Stimulated activated CD4-positive, alpha-beta T cell treated with anti-CD3 and anti-CD28 coated beads, Interleukin-12 subunit alpha, Interleukin-12 subunit beta, amount 100 ng/mL, for 48 hours (primary cell): ENCODE measurements around the gene CXCL6.

ENCODE experiments used
- DNase-seq, 3 donors: peaks; one replicate each; pipeline ENCODE4 v3.0.0-alpha.2; 2020; ENCODE audit warnings: low read depth in 2 of 3, low spot score in 1 of 3

The CXCL6 gene

GRCh38 chr4:73836373-73837279, at the start of gene CXCL6:
TSS of gene CXCL6 (plus strand) at chr4:73836678. CDS start at chr4:73836751, 73 bp downstream.
- DNase-seq = no peak

- no peak for DNase-seq
Measured at GRCh38 chr4:73788411-73788810, 48.1 kb upstream of the CXCL6 start.

GRCh38 chr4:73798842-73799241, 37.6 kb upstream of the CXCL6 start:
- DNase-seq = no peak

GRCh38 chr4:73800206-73800605, 36.3 kb upstream of the CXCL6 start:
- DNase-seq = no peak

- no peak for DNase-seq
Measured at GRCh38 chr4:73801692-73802091, 34.8 kb upstream of the CXCL6 start.

GRCh38 chr4:73803213-73803612, 33.3 kb upstream of the CXCL6 start:
- no peak for DNase-seq

- no peak for DNase-seq
Measured at GRCh38 chr4:73810191-73810590, 26.3 kb upstream of the CXCL6 start.

GRCh38 chr4:73811841-73812240, 24.6 kb upstream of the CXCL6 start:
- DNase-seq = no peak

- DNase-seq = no peak
Measured at GRCh38 chr4:73814679-73815078, 21.8 kb upstream of the CXCL6 start.

GRCh38 chr4:73815145-73815544, 21.3 kb upstream of the CXCL6 start:
- no peak for DNase-seq

GRCh38 chr4:73816814-73817213, 19.7 kb upstream of the CXCL6 start:
- DNase-seq = no peak

GRCh38 chr4:73817341-73817740, 19.1 kb upstream of the CXCL6 start:
- no peak for DNase-seq

- no peak for DNase-seq
Measured at GRCh38 chr4:73821325-73821724, 15.2 kb upstream of the CXCL6 start.

- DNase-seq = no peak
Measured at GRCh38 chr4:73822389-73822788, 14.1 kb upstream of the CXCL6 start.

- DNase-seq = no peak
Measured at GRCh38 chr4:73822812-73823504, 13.5 kb upstream of the CXCL6 start.

- no peak for DNase-seq
Measured at GRCh38 chr4:73823760-73824159, 12.7 kb upstream of the CXCL6 start.

- DNase-seq = no peak
Measured at GRCh38 chr4:73828956-73829355, 7.5 kb upstream of the CXCL6 start.

- no peak for DNase-seq
Measured at GRCh38 chr4:73831569-73831968, 4.9 kb upstream of the CXCL6 start.

GRCh38 chr4:73832651-73833237, 3.7 kb upstream of the CXCL6 start:
- DNase-seq = no peak

GRCh38 chr4:73839071-73839470, 2.6 kb downstream of the CXCL6 start:
- no peak for DNase-seq

GRCh38 chr4:73839715-73840114, 3.2 kb downstream of the CXCL6 start:
- DNase-seq = no peak
